Measurements from ENCODE around the gene L3HYPDH. TPM values are rescaled to one million over a fixed set of nuclear protein-coding genes. Genes with fewer than 3 reads are reported as not detected.

Gene L3HYPDH
- polyA plus RNA-seq, 1 of the 3 experiments (the other 2 are of a cell fraction): 66.2 TPM

DNA sequence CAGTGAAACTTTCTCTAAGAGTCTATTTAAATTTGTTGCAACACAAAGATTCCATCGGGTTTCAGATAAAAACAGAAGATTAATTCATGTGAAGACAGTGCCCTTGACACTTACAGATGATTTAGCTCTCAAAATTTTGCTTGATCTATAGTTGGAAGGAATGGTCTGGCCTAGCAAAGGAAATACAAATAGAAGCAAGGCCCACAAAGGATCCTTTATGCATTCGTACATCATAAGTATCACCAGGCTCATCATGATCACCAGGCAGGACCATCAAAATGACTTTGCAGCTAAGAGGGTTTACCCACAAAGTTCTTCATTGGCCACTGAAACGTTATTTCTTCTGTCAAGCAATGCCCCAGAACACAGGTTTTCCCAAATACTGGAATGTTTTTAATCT lies 24.9 kb upstream of the L3HYPDH start:
- Histone ChIP-seq H4K20me1 (ENCODE audit: insufficient read depth) (no peaks in the 10 kb centered on the region), H3K27ac (ENCODE audit: low read depth in 2 of 2, low read length in 1 of 2) (no peak overlapping the region), H3K9me2 (no peaks in the 10 kb centered on the region), H3K9ac (no peak overlapping the region), H3F3A (replicated peaks; ENCODE audit: insufficient read depth) (no peaks in the 10 kb centered on the region), H3K79me2 (ENCODE audit: insufficient read depth) (no peaks in the 10 kb centered on the region), H3K4me1 (ENCODE audit: control insufficient read depth in 1 of 2, insufficient read depth in 2 of 2, low read depth in 1 of 2, low read length in 1 of 2) (peaks cover 0 to 2% of the 10 kb centered on the region in 2 experiments; a peak in 1 of 4 replicates), H2AFZ (ENCODE audit: low read depth) (no peak overlapping the region), H3K4me3 (ENCODE audit: low read depth in 2 of 2, low read length in 1 of 2) (no peak overlapping the region), H3K36me3 (replicated peaks in 1 of 2; ENCODE audit: control insufficient read depth in 1 of 2, insufficient read depth in 2 of 2, low read length in 1 of 2) (peaks cover 8 to 11% of the 10 kb centered on the region in 2 experiments), H3K27me3 (ENCODE audit: insufficient read depth) (no peaks in the 10 kb centered on the region; the same call in 1 of the 2 replicates), H3K4me2 (no peak overlapping the region), H3K9me3 (no peaks in the 10 kb centered on the region)
- ChIA-PET CTCF (interaction anchor here (1.0 to 8.0 kb wide), 6 partner anchors 36 to 179 kb away, joined by 3 to 198 read pairs (median 4); partner anchors contain the start of gene CCDC175), POLR2A (no interaction called here)
- 75% methylated on average over 3 of the region's 3 CpGs for WGBS (ENCODE audit: low lambda C conversion rate)
- no peak for TF ChIP-seq NFIC (IDR thresholded peaks at IDR 0.05; ENCODE audit: borderline replicate concordance)
- TF ChIP-seq YY1 (IDR thresholded peaks at IDR 0.05; ENCODE audit: low read depth): no peak
- TF ChIP-seq MAX (IDR thresholded peaks at IDR 0.05; ENCODE audit: low read depth): no peak
- no peak for TF ChIP-seq JUND (IDR thresholded peaks at IDR 0.05)
- no peak for TF ChIP-seq RCOR1 (IDR thresholded peaks at IDR 0.05; ENCODE audit: low read length)
- no peak for TF ChIP-seq TEAD4 (IDR thresholded peaks at IDR 0.05; ENCODE audit: borderline replicate concordance, insufficient read depth)
- TF ChIP-seq, protein P1, sequence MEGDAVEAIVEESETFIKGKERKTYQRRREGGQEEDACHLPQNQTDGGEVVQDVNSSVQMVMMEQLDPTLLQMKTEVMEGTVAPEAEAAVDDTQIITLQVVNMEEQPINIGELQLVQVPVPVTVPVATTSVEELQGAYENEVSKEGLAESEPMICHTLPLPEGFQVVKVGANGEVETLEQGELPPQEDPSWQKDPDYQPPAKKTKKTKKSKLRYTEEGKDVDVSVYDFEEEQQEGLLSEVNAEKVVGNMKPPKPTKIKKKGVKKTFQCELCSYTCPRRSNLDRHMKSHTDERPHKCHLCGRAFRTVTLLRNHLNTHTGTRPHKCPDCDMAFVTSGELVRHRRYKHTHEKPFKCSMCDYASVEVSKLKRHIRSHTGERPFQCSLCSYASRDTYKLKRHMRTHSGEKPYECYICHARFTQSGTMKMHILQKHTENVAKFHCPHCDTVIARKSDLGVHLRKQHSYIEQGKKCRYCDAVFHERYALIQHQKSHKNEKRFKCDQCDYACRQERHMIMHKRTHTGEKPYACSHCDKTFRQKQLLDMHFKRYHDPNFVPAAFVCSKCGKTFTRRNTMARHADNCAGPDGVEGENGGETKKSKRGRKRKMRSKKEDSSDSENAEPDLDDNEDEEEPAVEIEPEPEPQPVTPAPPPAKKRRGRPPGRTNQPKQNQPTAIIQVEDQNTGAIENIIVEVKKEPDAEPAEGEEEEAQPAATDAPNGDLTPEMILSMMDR (IDR thresholded peaks at IDR 0.05): no peak
- no peak for TF ChIP-seq USF2 (IDR thresholded peaks at IDR 0.05; ENCODE audit: borderline replicate concordance, low read depth, low read length)
- no peak for DNase-seq

- no peaks in the 10 kb centered on the region for H3K9me3 ChIP-seq
- no peaks in the 10 kb centered on the region for H3K79me2 ChIP-seq (ENCODE audit: insufficient read depth)
- H3F3A ChIP-seq (replicated peaks; ENCODE audit: insufficient read depth): no peaks in the 10 kb centered on the region
- POLR2A ChIA-PET: interaction anchor here (1.1 kb wide), 1 partner anchor 69 kb away, joined by 7 read pairs; the partner anchor contains the start of gene CCDC175
- no peaks in the 10 kb centered on the region; the same call in 1 of the 2 replicates for H3K27me3 ChIP-seq (ENCODE audit: insufficient read depth)
- CTCF ChIA-PET: interaction anchor here (0.6 to 8.0 kb wide), 36 partner anchors 11 to 677 kb away, joined by 3 to 198 read pairs (median 4); partner anchors contain the start of genes CCDC175, GPR135, JKAMP and L3HYPDH
- no peak overlapping the region for H2AFZ ChIP-seq (ENCODE audit: low read depth)
- no peaks in the 10 kb centered on the region for H4K20me1 ChIP-seq (ENCODE audit: insufficient read depth)
- H3K4me2 ChIP-seq: no peak overlapping the region
- 100% methylated on average over 2 of the region's 3 CpGs for WGBS (ENCODE audit: low lambda C conversion rate)
- peaks cover 19 to 23% of the 10 kb centered on the region in 2 experiments for H3K36me3 ChIP-seq (replicated peaks in 1 of 2; ENCODE audit: control insufficient read depth in 1 of 2, insufficient read depth in 2 of 2, low read length in 1 of 2)
- H3K4me3 ChIP-seq (ENCODE audit: low read depth in 2 of 2, low read length in 1 of 2): no peak overlapping the region
- H3K9me2 ChIP-seq: no peaks in the 10 kb centered on the region
- no peak for DNase-seq
- H3K9ac ChIP-seq: no peak overlapping the region
- H3K27ac ChIP-seq (ENCODE audit: low read depth in 2 of 2, low read length in 1 of 2): no peak overlapping the region
- H3K4me1 ChIP-seq (ENCODE audit: control insufficient read depth in 1 of 2, insufficient read depth in 2 of 2, low read depth in 1 of 2, low read length in 1 of 2): peaks cover 0 to 2% of the 10 kb centered on the region in 2 experiments; a peak in 1 of 4 replicates
- TF ChIP-seq ELF1 (IDR thresholded peaks at IDR 0.05) (no peak), POLR2AphosphoS5 (IDR thresholded peaks at IDR 0.05; ENCODE audit: low read depth, low read length) (no peak), MXI1 (IDR thresholded peaks at IDR 0.05; ENCODE audit: low read depth, low read length) (no peak), RFX5 (IDR thresholded peaks at IDR 0.05; ENCODE audit: low read length) (no peak), REST (IDR thresholded peaks at IDR 0.05; ENCODE audit: low read depth, low read length) (no peak), USF2 (IDR thresholded peaks at IDR 0.05; ENCODE audit: borderline replicate concordance, low read depth, low read length) (no peak), SMC3 (IDR thresholded peaks at IDR 0.05; ENCODE audit: low read depth, low read length) (no peak), FOXM1 (IDR thresholded peaks at IDR 0.05; ENCODE audit: low read depth) (no peak), MEF2A (IDR thresholded peaks at IDR 0.05; ENCODE audit: borderline replicate concordance, low read depth) (no peak), FOXJ3 (CRISPR knock-in tag; IDR thresholded peaks at IDR 0.05) (no peak), TCF12 (IDR thresholded peaks at IDR 0.05) (no peak)
- TF ChIP-seq, protein P1 (IDR thresholded peaks at IDR 0.05): no peak
These were observed 23.5 kb upstream of the L3HYPDH start for GRCh38 chr14:59507752-59508103.

All from SK-N-SH (cell line).